Smooth muscle cell (in vitro differentiated cells): ENCODE results near the gene SH3PXD2A. TPM values are rescaled to one million over a fixed set of nuclear protein-coding genes. Genes with fewer than 3 reads are reported as not detected.

ENCODE experiments used
- DNase-seq: peaks from one replicate; lab custom pipeline; 2025; ENCODE audit not compliant: unreplicated experiment; lab: John Stamatoyannopoulos, UW
- H2AFZ ChIP-seq: fragments of 200-600 bp; sonication (generic); 2 replicates; pipeline ENCODE4 v1.6.0; 2016; ENCODE audit warnings: antibody characterized with exemption, low read depth, mild to moderate bottlenecking
- H3F3A ChIP-seq: fragments of 200-600 bp; sonication (generic); 2 replicates; pipeline ENCODE4 v1.6.0; 2017; ENCODE audit warnings: antibody characterized with exemption, low read depth
- H3K27ac ChIP-seq: fragments of 200-600 bp; sonication (generic); 2 replicates; pipeline ENCODE4 v1.5.1; 2016; ENCODE audit warnings: low read depth, mild to moderate bottlenecking
- H3K27me3 ChIP-seq: fragments of 200-600 bp; sonication (generic); 2 replicates; pipeline ENCODE4 v1.6.1; 2016; ENCODE audit warnings: low read depth, mild to moderate bottlenecking
- H3K36me3 ChIP-seq: fragments of 200-600 bp; sonication (generic); 2 replicates; pipeline ENCODE4 v1.5.1; 2016; ENCODE audit warnings: low read depth
- H3K4me1 ChIP-seq: fragments of 200-600 bp; sonication (generic); 2 replicates; pipeline ENCODE4 v1.5.1; 2016; ENCODE audit warnings: low read depth
- H3K4me2 ChIP-seq: fragments of 200-600 bp; sonication (generic); 2 replicates; pipeline ENCODE4 v1.6.0; 2016; ENCODE audit warnings: mild to moderate bottlenecking
- H3K4me3 ChIP-seq: fragments of 200-600 bp; sonication (generic); 2 replicates; pipeline ENCODE4 v1.5.1; 2016; ENCODE audit warnings: mild to moderate bottlenecking
- H3K79me2 ChIP-seq: fragments of 200-600 bp; sonication (generic); 2 replicates; pipeline ENCODE4 v1.6.0; 2016; ENCODE audit warnings: low read depth, mild to moderate bottlenecking
- H3K9ac ChIP-seq: fragments of 200-600 bp; sonication (generic); 2 replicates; pipeline ENCODE4 v1.6.0; 2016; ENCODE audit warnings: low read depth
- H3K9me3 ChIP-seq: fragments of 200-600 bp; sonication (generic); replicated peaks from 2 replicates; pipeline ENCODE4 v1.5.1; 2016; ENCODE audit warnings: low read depth
- H4K20me1 ChIP-seq: fragments of 200-600 bp; sonication (generic); 2 replicates; pipeline ENCODE4 v1.6.0; 2016; ENCODE audit warnings: low read depth
- WGBS: methylation state at CpG from one replicate; pipeline ENCODE4 v1.1.7; 2016; ENCODE audit warnings: low lambda C conversion rate; 5-methylcytosine and 5-hydroxymethylcytosine counted together
- polyA plus RNA-seq: library from polyadenylated mRNA; unstranded; fragments of >200 nt; fragmentation: Nextera tagmentation; extraction: Ambion mirVana; gene quantifications from 2 replicates; pipeline ENCODE4 v1.2.1, GENCODE V29; 2016
- total RNA-seq: library from RNA; depleted of rRNA; stranded (reverse); fragments of >200 nt; gene quantifications from 2 replicates; pipeline ENCODE4 v1.2.3, GENCODE V29; 2014
- TF ChIP-seq, protein P1 (sequence below): fragments of 200-600 bp; sonication (generic); IDR thresholded peaks from 2 replicates; pipeline ENCODE4 v1.5.1; 2017; ENCODE audit warnings: borderline replicate concordance, mild to moderate bottlenecking, antibody characterized with exemption; ENCODE audit not compliant: insufficient read depth, poor library complexity, severe bottlenecking

SH3PXD2A gene
- total and polyA plus RNA-seq, 2 experiments from 2014 or later, result 30.1 to 37.9 TPM

DNA sequence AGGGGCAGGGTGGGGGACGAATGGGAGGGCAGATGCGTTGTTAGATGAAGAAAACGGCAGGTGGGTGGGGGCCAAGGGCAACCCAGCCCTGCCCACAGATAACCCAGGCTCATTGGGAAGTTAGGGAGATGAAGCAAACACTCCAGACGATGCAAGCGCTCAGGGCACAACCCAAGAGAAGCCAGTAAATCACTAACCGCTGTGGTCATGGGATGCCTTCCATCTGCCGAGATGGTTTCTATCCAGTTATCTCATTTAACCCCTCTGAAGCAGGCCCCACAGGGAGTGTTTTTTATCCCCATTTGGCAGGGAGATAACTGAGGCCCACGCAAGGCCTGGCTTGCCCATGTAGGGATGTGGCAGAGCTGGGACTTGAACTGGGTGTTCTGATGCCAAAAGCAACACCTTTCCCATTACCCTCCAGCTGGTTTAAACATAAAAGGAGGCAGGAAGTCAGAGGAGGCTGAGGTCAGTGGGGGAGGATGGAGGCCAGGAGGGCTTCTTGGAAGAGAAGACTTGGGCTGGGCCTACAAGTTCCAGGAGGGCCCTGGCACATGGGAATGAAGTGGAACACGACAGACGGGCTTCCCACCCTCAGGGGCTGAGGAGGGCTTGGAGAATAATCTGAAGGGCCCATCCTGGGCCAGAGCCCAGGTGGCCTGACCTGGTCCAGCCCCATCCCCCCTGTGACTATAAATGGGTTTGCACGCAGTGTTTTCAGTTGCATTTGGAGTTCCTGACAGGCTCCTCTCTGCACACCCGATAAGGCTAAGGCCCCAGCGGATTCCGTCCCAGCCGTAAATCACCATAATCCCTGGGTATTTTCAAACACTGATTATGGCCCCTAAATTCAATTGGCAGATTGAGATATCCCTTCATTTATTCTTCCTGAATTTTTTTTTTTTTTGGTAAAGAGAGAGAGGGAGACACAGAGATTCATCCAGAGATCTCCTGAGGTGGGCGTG lies 281.0 kb downstream of the SH3PXD2A start:
- Histone ChIP-seq H2AFZ (no peak overlapping the region), H3K27me3 (no peaks in the 10 kb centered on the region), H3K4me3 (no peak overlapping the region), H3K4me2 (no peak overlapping the region), H3K9ac (no peak overlapping the region), H3K9me3 (no peaks in the 10 kb centered on the region), H3K27ac (no peak overlapping the region), H3K36me3 (no peaks in the 10 kb centered on the region), H4K20me1 (no peaks in the 10 kb centered on the region), H3K79me2 (no peaks in the 10 kb centered on the region), H3K4me1 (no peaks in the 10 kb centered on the region), H3F3A (no peaks in the 10 kb centered on the region)
- 47% methylated on average over 15 of the region's 16 CpGs for WGBS
- TF ChIP-seq, protein P1, sequence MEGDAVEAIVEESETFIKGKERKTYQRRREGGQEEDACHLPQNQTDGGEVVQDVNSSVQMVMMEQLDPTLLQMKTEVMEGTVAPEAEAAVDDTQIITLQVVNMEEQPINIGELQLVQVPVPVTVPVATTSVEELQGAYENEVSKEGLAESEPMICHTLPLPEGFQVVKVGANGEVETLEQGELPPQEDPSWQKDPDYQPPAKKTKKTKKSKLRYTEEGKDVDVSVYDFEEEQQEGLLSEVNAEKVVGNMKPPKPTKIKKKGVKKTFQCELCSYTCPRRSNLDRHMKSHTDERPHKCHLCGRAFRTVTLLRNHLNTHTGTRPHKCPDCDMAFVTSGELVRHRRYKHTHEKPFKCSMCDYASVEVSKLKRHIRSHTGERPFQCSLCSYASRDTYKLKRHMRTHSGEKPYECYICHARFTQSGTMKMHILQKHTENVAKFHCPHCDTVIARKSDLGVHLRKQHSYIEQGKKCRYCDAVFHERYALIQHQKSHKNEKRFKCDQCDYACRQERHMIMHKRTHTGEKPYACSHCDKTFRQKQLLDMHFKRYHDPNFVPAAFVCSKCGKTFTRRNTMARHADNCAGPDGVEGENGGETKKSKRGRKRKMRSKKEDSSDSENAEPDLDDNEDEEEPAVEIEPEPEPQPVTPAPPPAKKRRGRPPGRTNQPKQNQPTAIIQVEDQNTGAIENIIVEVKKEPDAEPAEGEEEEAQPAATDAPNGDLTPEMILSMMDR, result no peak
- DNase-seq, result no peak

DNA sequence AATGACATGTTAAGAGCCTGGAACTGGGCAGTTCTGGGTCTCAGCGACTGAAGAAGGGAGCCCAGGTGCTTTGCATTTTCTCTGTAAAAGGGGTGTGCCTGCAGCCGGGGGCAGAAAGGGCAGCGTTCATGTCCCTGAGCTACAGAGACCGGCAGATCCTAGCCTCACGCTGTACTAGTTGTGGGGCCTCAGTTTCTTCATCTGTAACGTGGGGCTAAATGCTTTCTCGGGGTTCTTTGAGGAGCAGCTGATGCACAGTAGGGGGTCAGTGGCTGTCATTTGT lies 282.2 kb downstream of the SH3PXD2A start:
- Histone ChIP-seq H3K9ac (no peak overlapping the region), H3K4me3 (no peak overlapping the region), H3K4me2 (no peak overlapping the region), H3K4me1 (no peaks in the 10 kb centered on the region), H3K27ac (no peak overlapping the region), H3K79me2 (no peaks in the 10 kb centered on the region), H3K27me3 (no peaks in the 10 kb centered on the region), H3K36me3 (no peaks in the 10 kb centered on the region), H2AFZ (no peak overlapping the region), H3F3A (no peaks in the 10 kb centered on the region), H4K20me1 (no peaks in the 10 kb centered on the region), H3K9me3 (no peaks in the 10 kb centered on the region)
- TF ChIP-seq, protein P1, result no peak
- no peak for DNase-seq
- WGBS, result 76% methylated on average over 7 of the region's 7 CpGs

DNA sequence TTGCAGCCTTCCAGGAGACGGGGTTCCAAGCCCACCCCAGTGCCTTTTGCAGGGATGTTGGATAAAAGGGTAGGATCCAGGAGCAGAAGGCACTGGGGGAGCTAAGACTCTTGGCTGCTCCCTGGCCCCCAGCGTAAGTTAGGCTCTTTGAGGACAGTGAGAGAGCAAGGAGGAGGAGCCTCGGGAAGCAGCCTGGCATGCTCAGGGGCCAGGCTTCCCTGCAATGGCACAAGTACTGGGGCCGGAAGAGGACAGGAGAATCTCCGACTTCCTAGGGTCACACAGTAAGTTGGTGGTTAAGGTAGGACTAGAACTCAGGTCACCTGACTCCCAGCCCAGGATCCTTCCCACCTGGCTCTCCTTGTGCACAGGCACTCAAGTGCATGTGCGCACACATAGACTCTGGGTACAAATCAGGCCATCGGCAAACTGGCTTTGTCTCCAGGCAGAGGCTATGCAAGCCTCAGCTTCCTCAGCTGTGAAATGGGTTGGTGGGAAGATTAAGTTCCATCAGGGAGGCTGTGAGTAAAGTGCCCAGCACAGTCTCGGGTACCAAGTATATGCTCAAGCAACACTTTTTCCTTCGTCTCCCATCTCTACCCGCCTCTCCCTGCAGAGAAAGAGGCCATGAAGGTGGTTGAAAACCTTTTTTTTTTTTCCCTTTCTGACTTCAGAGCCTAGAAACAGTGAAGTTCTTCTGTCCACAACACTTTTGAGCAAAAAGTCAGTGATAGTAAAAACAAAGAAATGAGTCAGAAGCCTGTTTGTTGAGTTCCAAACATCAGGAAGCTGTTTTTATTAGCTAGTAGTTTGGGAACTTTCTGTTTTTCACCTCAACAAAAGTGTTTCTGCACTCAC lies 282.8 kb downstream of the SH3PXD2A start:
- Histone ChIP-seq H3K27me3 (no peaks in the 10 kb centered on the region), H3K27ac (no peak overlapping the region), H3F3A (no peaks in the 10 kb centered on the region), H3K79me2 (no peaks in the 10 kb centered on the region), H3K4me1 (no peaks in the 10 kb centered on the region), H3K9ac (no peak overlapping the region), H3K4me3 (no peak overlapping the region), H3K4me2 (no peak overlapping the region), H4K20me1 (no peaks in the 10 kb centered on the region), H3K9me3 (no peaks in the 10 kb centered on the region), H2AFZ (no peak overlapping the region), H3K36me3 (no peaks in the 10 kb centered on the region)
- no peak for DNase-seq
- TF ChIP-seq, protein P1, result no peak
- 89% methylated on average over 10 of the region's 10 CpGs for WGBS
